Endothelial cell of umbilical vein (primary cell): ENCODE data around the gene GGA3. TPM values are rescaled to one million over a fixed set of nuclear protein-coding genes. Genes with fewer than 3 reads are reported as not detected.

Experiments used
- Bru-seq: library from RNA; stranded (reverse); fragments of 400-500 nt; gene quantifications from one replicate; lab custom pipeline; 2021; lab: Mats Ljungman, UMichigan
- BruChase-seq, 2 experiments: library from RNA; stranded (reverse); fragments of 400-500 nt; gene quantifications; one replicate each; lab custom pipeline; 2021; lab: Mats Ljungman, UMichigan
- BruUV-seq: library from RNA; stranded (reverse); fragments of 400-500 nt; replicated peaks from 2 replicates; lab custom pipeline; 2021; lab: Mats Ljungman, UMichigan
- CTCF ChIA-PET: fragments of 300-600, 350-600 bp; sonication (Branson Sonifier 250); formaldehyde crosslinking; loops from one replicate; lab custom pipeline; 2021; ENCODE audit warnings: antibody characterized with exemption, inconsistent platforms; lab: Charles Lee
- POLR2A ChIA-PET: fragments of 300-600, 350-600 bp; sonication (Branson Sonifier 250); formaldehyde crosslinking; loops from one replicate; lab custom pipeline; 2021; ENCODE audit warnings: antibody characterized with exemption, inconsistent platforms; lab: Charles Lee
- DNase-seq: peaks from one replicate; pipeline ENCODE4 v3.0.0-alpha.2; 2011; ENCODE audit warnings: low read depth, low spot score
- FAIRE-seq: peaks from 2 replicates; lab custom pipeline; 2011; peaks lifted over from hg19 to GRCh38; lab: Jason Lieb, UNC
- H2AFZ ChIP-seq: 2 replicates; pipeline ENCODE4 v1.6.0; 2012; ENCODE audit warnings: low read depth, low read length, control low read depth, inconsistent platforms
- H3K27ac ChIP-seq: 2 replicates; pipeline ENCODE4 v1.5.1; 2011; ENCODE audit warnings: low read depth, mild to moderate bottlenecking, control low read depth, low read length, moderate library complexity; ENCODE audit not compliant: insufficient read depth
- H3K27me3 ChIP-seq, 2 experiments: 2 replicates each; pipeline versions ENCODE4 v1.6.0 to v1.6.1; 2011; ENCODE audit warnings: low read length in 2 of 2, mixed read lengths in 1 of 2; ENCODE audit not compliant: control insufficient read depth in 2 of 2, insufficient read depth in 2 of 2
- H3K36me3 ChIP-seq, 2 experiments: 2 replicates in 1 of 2; 3 replicates in 1 of 2; pipeline ENCODE4 v1.5.1; 2011; ENCODE audit warnings: low read length in 2 of 2, mild to moderate bottlenecking in 1 of 2, moderate library complexity in 1 of 2; ENCODE audit not compliant: control insufficient read depth in 2 of 2, insufficient read depth in 2 of 2; ENCODE audit errors: extremely low read depth in 1 of 2
- H3K4me1 ChIP-seq: 3 replicates; pipeline ENCODE4 v1.5.1; 2011; ENCODE audit warnings: mild to moderate bottlenecking, low read length; ENCODE audit not compliant: control insufficient read depth, insufficient read depth; ENCODE audit errors: extremely low read depth
- H3K4me2 ChIP-seq: 2 replicates; pipeline ENCODE4 v1.6.1; 2011; ENCODE audit warnings: low read length, control low read depth, mixed read lengths; ENCODE audit not compliant: insufficient read depth
- H3K4me3 ChIP-seq, 3 experiments: fragments of 200-600 bp in 1 of 3; sonication (generic), shearing (Covaris generic) in 1 of 3; replicated peaks in 1 of 3; 2 replicates each; pipeline ENCODE4 v1.5.1; 2011 to 2016; ENCODE audit warnings: control low read depth in 3 of 3, low read length in 3 of 3, mild to moderate bottlenecking in 2 of 3, inconsistent platforms in 1 of 3, low read depth in 1 of 3, moderate library complexity in 1 of 3; ENCODE audit not compliant: insufficient read depth in 1 of 3
- H3K79me2 ChIP-seq: 2 replicates; pipeline ENCODE4 v1.6.0; 2012; ENCODE audit warnings: low read length, inconsistent platforms; ENCODE audit not compliant: control insufficient read depth, insufficient read depth
- H3K9ac ChIP-seq: replicated peaks from 2 replicates; pipeline ENCODE3; 2011; ENCODE audit warnings: low read length, control low read depth; ENCODE audit not compliant: insufficient read depth; ENCODE audit errors: extremely low read depth
- H3K9me1 ChIP-seq: replicated peaks from 3 replicates; pipeline ENCODE4 v1.6.0; 2011; ENCODE audit warnings: mild to moderate bottlenecking, low read length; ENCODE audit not compliant: control insufficient read depth, insufficient read depth; ENCODE audit errors: extremely low read depth
- H3K9me3 ChIP-seq: replicated peaks from 2 replicates; pipeline ENCODE4 v1.5.1; 2012; ENCODE audit warnings: low read length, inconsistent platforms; ENCODE audit not compliant: control insufficient read depth, insufficient read depth
- H4K20me1 ChIP-seq: replicated peaks from 2 replicates; pipeline ENCODE3; 2011; ENCODE audit warnings: mild to moderate bottlenecking, low read length; ENCODE audit not compliant: control insufficient read depth, insufficient read depth; ENCODE audit errors: extremely low read depth
- FOS ChIP-seq: IDR thresholded peaks from 2 replicates; pipeline ENCODE4 v1.6.1; 2011; ENCODE audit warnings: mild to moderate bottlenecking, low read length, moderate library complexity, borderline replicate concordance; ENCODE audit not compliant: insufficient read depth
- GATA2 ChIP-seq: IDR thresholded peaks from 2 replicates; pipeline ENCODE4 v1.7.0; 2011; ENCODE audit warnings: low read depth, mild to moderate bottlenecking, moderate library complexity, mixed read lengths, low read length; ENCODE audit not compliant: insufficient read length, insufficient read depth
- JUN ChIP-seq: IDR thresholded peaks from 2 replicates; pipeline ENCODE4 v1.6.1; 2011; ENCODE audit warnings: borderline replicate concordance, low read depth; ENCODE audit not compliant: insufficient read length, insufficient read depth
- MAX ChIP-seq: IDR thresholded peaks from 2 replicates; pipeline ENCODE4 v1.6.1; 2011; ENCODE audit not compliant: insufficient read depth, insufficient read length
- MYC ChIP-seq: IDR thresholded peaks from one replicate; pipeline ENCODE4 v1.6.1; 2011; ENCODE audit warnings: mild to moderate bottlenecking, low read depth, low read length
- POLR2A ChIP-seq: IDR thresholded peaks from 2 replicates; pipeline ENCODE4 v1.6.1; 2012; ENCODE audit warnings: low read depth, mild to moderate bottlenecking, control low read depth, low read length
- POLR2AphosphoS5 ChIP-seq: IDR thresholded peaks from 2 replicates; pipeline ENCODE4 v1.6.1; 2012; ENCODE audit warnings: low read depth, mild to moderate bottlenecking, control low read depth, low read length, moderate library complexity; ENCODE audit not compliant: insufficient read depth
- dilution Hi-C: fragments of 300-500 bp; cut with MboI; formaldehyde crosslinking; loops from one replicate; pipeline ENCODE4 v1.15.0; 2019; ENCODE audit warnings: low sequenced_read_pairs; ENCODE audit not compliant: extremely low pct_ligation_motif_present
- intact Hi-C: fragments of 100-400 bp; cut with micrococcal nuclease; formaldehyde crosslinking; loops from one replicate; pipeline ENCODE4 v1.10.0; 2022
- long read RNA-seq: library from polyadenylated mRNA; stranded (forward); transcript quantifications from one replicate; pipeline ENCODE4 v2.0.0, GENCODE V29; 2021
- polyA minus RNA-seq, 3 experiments: library from RNA; depleted of rRNA, polyadenylated mRNA; stranded (reverse); fragments of >200 nt; gene quantifications; 1 replicate in 1 of 3; 2 replicates in 2 of 3; pipeline ENCODE4 v1.2.3, GENCODE V29; 2011
- polyA plus RNA-seq, 4 experiments: library from polyadenylated mRNA; depleted of rRNA in 3 of 4; stranded (reverse) in 3 of 4; unstranded in 1 of 4; fragments of >200 nt; gene quantifications; 2 replicates each; pipeline versions ENCODE4 v1.2.1 to v1.2.3, GENCODE V29; 2011 to 2012; ENCODE audit warnings: missing spikeins in 1 of 4
- total RNA-seq: library from RNA; stranded (reverse); gene quantifications from 2 replicates; pipeline ENCODE4 v1.2.3, GENCODE V29; 2021
- TF ChIP-seq, protein P1 (sequence below), 2 donors: IDR thresholded peaks; 1 replicate in 1 of 2; 2 replicates in 1 of 2; pipeline ENCODE4 v1.5.1; 2011; ENCODE audit warnings: low read length in 2 of 2, mild to moderate bottlenecking in 2 of 2, moderate library complexity in 2 of 2, control low read depth in 1 of 2, inconsistent platforms in 1 of 2, low read depth in 1 of 2; ENCODE audit not compliant: insufficient read depth in 1 of 2; ENCODE audit errors: extremely low read depth in 1 of 2

GGA3 gene, protein sequence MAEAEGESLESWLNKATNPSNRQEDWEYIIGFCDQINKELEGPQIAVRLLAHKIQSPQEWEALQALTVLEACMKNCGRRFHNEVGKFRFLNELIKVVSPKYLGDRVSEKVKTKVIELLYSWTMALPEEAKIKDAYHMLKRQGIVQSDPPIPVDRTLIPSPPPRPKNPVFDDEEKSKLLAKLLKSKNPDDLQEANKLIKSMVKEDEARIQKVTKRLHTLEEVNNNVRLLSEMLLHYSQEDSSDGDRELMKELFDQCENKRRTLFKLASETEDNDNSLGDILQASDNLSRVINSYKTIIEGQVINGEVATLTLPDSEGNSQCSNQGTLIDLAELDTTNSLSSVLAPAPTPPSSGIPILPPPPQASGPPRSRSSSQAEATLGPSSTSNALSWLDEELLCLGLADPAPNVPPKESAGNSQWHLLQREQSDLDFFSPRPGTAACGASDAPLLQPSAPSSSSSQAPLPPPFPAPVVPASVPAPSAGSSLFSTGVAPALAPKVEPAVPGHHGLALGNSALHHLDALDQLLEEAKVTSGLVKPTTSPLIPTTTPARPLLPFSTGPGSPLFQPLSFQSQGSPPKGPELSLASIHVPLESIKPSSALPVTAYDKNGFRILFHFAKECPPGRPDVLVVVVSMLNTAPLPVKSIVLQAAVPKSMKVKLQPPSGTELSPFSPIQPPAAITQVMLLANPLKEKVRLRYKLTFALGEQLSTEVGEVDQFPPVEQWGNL
- 39.2 and 62.9 TPM in 2 replicates for total RNA-seq
- polyA plus RNA-seq: 41.2 and 41.6 TPM in 2 replicates
- 23.6 and 24.8 TPM in 2 replicates for polyA plus RNA-seq (2011; cell fraction: cytosol; rRNA removed)
- polyA plus RNA-seq (2011; cell fraction: nucleus; rRNA removed): 226 and 231 TPM in 2 replicates
- 34.2 and 34.6 TPM in 2 replicates for polyA plus RNA-seq (2012)
- polyA minus RNA-seq: 46.8 and 50.6 TPM in 2 replicates
- 15.4 TPM for polyA minus RNA-seq (2011; cell fraction: cytosol; rRNA and poly(A)+ RNA removed)
- 43.3 and 47.6 TPM in 2 replicates for polyA minus RNA-seq (2011; cell fraction: nucleus; rRNA and poly(A)+ RNA removed)
- percentile 72 among the genes with signal in this experiment for Bru-seq, nascent RNA
- BruChase-seq, experiment 1, labeled RNA remaining after a 6-hour chase: percentile 89 among the genes with signal in this experiment
- BruChase-seq, experiment 2, labeled RNA remaining after a 2-hour chase: percentile 81 among the genes with signal in this experiment
- long read RNA-seq, full-length matches to known transcripts: 20 of 46 reads
- long read RNA-seq, partial matches to known transcripts: 4 of 46 reads
- long read RNA-seq, other reads (novel, unspliced or antisense): 22 of 46 reads

DNA sequence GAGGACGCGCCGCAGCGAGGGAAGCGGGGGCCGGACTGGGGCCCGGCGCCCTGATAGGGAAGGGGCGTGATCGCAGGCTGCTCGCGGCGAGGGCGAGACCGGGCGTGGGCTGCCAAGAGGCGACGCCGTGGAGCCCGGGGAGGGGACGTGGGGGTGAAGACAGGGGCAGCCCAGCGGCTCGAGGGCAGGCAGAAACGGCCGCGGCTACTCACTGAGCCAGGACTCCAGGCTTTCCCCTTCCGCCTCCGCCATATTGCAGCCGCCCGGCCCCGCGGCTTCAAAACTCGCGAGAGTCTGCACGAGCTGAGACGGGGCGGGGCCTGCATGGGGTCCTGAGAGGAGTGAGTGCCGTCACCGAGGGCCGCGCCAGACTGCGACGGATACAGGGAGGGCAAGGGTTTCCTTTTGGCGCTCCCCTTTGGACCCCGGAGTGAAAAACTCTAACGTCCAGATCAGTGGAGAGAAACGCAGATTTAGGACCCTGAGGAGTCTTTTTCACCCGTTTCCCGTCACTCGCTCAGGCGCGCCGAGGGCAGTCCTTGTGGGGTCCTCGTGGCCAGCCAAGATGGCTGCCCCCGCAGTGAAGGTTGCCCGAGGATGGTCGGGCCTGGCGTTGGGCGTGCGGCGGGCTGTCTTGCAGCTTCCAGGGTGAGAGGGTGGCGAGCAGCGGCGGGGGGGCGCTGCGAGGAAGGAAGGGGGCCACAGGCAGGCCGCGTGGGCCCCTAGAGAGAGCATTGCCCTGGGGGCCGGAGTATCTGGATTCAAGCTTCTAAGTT is at the start of gene GGA3, which contains the start of gene MRPS7:
Gene GGA3 (minus strand): TSS at position 271 of the 776 bp plus-strand sequence. CDS start 19 bp downstream, at position 252.
Gene MRPS7 (plus strand): TSS at position 544 of the 776 bp plus-strand sequence. CDS start 22 bp downstream, at position 566.
- peak within 1 kb of the TSS; percentile 64 to 92 (median 76) for H3K4me3 ChIP-seq
- no peaks in the 10 kb centered on the region for H3K9me1 ChIP-seq
- peak within 1 kb of the TSS; percentile 68 for H2AFZ ChIP-seq
- dilution Hi-C loops (no loop called here), intact Hi-C loops (loop anchor here (1.0 kb wide), 1 partner anchor 21 kb away; no protein-coding TSS in a partner anchor)
- H3K4me2 ChIP-seq: peak within 1 kb of the TSS; percentile 88
- CTCF ChIA-PET: interaction anchor here (1.1 to 4.5 kb wide), 7 partner anchors 9 to 300 kb away, joined by 3 to 80 read pairs (median 15); partner anchors contain the start of genes MIF4GD and SLC25A19
- H3K36me3 ChIP-seq: peaks cover 3 to 8% of the 10 kb centered on the region in 2 experiments
- peaks cover 45% of the 10 kb centered on the region for H3K79me2 ChIP-seq
- FAIRE-seq: peak; percentile 99
- H4K20me1 ChIP-seq: no peaks in the 10 kb centered on the region
- BruUV-seq: no TSS peak
- peak; percentile 95 for DNase-seq
- H3K27ac ChIP-seq: peak within 1 kb of the TSS; percentile 97
- peak; percentile 76 for TF ChIP-seq MAX
- no peak for TF ChIP-seq GATA2
- TF ChIP-seq, protein P1, sequence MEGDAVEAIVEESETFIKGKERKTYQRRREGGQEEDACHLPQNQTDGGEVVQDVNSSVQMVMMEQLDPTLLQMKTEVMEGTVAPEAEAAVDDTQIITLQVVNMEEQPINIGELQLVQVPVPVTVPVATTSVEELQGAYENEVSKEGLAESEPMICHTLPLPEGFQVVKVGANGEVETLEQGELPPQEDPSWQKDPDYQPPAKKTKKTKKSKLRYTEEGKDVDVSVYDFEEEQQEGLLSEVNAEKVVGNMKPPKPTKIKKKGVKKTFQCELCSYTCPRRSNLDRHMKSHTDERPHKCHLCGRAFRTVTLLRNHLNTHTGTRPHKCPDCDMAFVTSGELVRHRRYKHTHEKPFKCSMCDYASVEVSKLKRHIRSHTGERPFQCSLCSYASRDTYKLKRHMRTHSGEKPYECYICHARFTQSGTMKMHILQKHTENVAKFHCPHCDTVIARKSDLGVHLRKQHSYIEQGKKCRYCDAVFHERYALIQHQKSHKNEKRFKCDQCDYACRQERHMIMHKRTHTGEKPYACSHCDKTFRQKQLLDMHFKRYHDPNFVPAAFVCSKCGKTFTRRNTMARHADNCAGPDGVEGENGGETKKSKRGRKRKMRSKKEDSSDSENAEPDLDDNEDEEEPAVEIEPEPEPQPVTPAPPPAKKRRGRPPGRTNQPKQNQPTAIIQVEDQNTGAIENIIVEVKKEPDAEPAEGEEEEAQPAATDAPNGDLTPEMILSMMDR (IDR thresholded peaks at IDR 0.05; ENCODE audit: extremely low read depth in 1 of 2, insufficient read depth in 1 of 2, low read depth in 1 of 2, low read length in 2 of 2): no peak
- peak; percentile 72 for TF ChIP-seq POLR2AphosphoS5
- no peak for TF ChIP-seq JUN
- TF ChIP-seq FOS: no peak
- peak; percentile 82 for TF ChIP-seq MYC
- peak; percentile 76 for TF ChIP-seq POLR2A
- H3K4me1 ChIP-seq: peaks cover 27% of the 10 kb centered on the region
- POLR2A ChIA-PET: interaction anchor here (0.5 to 3.2 kb wide), 5 partner anchors 9 to 31 kb away, joined by 5 to 23 read pairs (median 5); partner anchors contain the start of genes MIF4GD and SLC25A19
- H3K9ac ChIP-seq: peak within 1 kb of the TSS; percentile 99
- H3K27me3 ChIP-seq: no peaks in the 10 kb centered on the region
- H3K9me3 ChIP-seq: no peaks in the 10 kb centered on the region
